Astrocyte of the cerebellum (primary cell): ENCODE data around the gene CELA3A.
"Not testable (repeated sequence)": the region's sequence is repeated elsewhere in the genome, so short reads cannot be mapped to it uniquely, and the experiment has no call there.

Source experiments
- DNase-seq: peaks from one replicate; pipeline ENCODE4 v3.0.0-alpha.2; 2011; ENCODE audit warnings: low read depth
- H3K4me3 ChIP-seq: 2 replicates; pipeline ENCODE4 v1.5.1; 2011; ENCODE audit warnings: mild to moderate bottlenecking, low read depth, low read length, moderate library complexity
- in situ Hi-C: cut with HindIII; loops from 2 replicates; pipeline ENCODE4 v1.10.0; 2017; ENCODE audit warnings: low sequenced_read_pairs
- TF ChIP-seq, protein P1 (sequence below): IDR thresholded peaks from 2 replicates; pipeline ENCODE4 v1.5.1; 2012; ENCODE audit warnings: low read length, low read depth, moderate library complexity, mild to moderate bottlenecking; ENCODE audit errors: missing control alignments

The CELA3A gene

DNA sequence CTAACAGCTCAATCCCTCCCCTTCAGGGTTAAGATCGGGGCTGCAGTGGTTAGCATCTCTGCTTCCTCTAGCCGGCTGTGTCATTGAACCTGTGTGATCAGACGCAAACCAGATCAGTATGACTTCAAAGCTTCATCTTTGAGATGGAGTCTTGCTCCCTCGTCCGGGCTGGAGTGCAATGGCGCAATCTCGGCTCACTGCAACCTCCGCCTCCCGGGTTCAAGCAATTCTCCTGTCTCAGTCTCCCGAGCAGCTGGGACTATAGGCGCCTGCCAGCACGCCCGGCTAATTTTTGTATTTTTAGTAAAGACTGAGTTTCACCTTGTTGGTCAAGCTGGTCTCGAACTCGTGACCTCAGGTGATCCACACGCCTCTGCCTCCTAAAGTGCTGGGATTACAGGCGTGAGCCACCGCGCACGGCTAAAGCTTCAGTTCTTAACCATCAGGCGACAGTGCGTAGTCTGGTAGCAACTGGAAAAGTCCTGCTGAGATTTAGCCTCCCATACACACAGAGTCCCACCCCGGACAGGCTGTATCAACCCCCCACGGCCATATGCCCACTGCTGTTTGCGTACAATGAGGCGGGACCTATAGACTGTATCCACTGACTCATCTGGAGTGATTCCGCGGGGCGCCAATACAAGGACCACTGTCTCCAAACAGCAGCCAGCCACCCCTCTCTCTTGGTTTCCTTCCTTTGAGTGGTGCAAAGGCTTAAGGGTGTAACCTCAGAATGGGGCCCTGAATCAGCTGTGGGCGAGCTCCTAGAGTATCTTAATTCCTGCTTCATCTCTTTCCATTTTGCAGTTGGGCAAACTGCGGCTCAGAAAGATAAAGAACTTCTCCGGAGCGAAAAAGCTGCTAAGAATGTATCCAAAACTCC, 23.3 kb downstream of the CELA3A start:
- TF ChIP-seq, protein P1, sequence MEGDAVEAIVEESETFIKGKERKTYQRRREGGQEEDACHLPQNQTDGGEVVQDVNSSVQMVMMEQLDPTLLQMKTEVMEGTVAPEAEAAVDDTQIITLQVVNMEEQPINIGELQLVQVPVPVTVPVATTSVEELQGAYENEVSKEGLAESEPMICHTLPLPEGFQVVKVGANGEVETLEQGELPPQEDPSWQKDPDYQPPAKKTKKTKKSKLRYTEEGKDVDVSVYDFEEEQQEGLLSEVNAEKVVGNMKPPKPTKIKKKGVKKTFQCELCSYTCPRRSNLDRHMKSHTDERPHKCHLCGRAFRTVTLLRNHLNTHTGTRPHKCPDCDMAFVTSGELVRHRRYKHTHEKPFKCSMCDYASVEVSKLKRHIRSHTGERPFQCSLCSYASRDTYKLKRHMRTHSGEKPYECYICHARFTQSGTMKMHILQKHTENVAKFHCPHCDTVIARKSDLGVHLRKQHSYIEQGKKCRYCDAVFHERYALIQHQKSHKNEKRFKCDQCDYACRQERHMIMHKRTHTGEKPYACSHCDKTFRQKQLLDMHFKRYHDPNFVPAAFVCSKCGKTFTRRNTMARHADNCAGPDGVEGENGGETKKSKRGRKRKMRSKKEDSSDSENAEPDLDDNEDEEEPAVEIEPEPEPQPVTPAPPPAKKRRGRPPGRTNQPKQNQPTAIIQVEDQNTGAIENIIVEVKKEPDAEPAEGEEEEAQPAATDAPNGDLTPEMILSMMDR = no peak
- in situ Hi-C loops = no loop called here
- peak overlapping the region; percentile 100 for H3K4me3 ChIP-seq
- DNase-seq = peak; percentile 40

DNA sequence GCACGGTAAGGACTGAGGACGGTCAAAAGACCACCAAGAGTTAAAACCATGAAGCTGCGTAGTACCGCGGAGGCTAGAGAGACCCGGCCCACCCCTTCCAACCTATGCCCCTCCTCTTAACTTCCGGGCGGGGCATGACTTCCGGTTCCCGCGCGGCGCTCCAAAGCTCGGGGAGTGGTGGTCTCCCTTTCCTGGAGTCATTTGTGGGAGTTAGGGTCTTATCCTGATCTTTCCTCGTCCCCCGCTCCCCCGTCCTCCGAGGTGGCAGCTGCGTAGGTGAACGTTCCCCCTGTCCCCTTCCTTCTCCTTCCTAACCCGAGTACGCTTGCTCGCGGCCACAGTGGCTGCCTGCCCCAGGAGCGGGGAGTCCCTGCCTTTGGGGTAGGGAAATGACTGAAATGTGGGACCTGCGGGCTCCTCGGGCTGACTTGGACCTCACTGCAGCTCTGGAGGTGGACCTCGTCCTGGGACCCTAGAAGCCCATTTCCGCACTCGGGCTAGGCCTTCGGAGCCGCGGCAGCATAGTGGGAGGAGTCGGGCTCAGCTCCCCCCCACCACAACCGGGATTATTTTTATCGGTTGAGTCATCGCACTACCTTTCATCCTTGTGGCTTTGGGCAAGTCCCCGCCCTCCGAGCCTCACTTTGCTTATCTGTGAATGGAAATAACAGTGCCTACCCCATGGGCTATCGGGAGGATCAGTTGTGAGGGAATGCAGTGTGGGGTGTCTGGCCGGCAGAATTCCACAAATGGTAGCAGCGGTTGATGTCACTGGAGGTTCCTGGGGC, 24.1 kb downstream of the CELA3A start:
- TF ChIP-seq, protein P1 = no peak
- DNase-seq = peak; percentile 73
- peak overlapping the region; percentile 100 for H3K4me3 ChIP-seq
- in situ Hi-C loops = no loop called here

GRCh38 chr1:22026924-22027289, 25.4 kb downstream of the CELA3A start:
- TF ChIP-seq, protein P1 = no peak
- in situ Hi-C loops = no loop called here
- H3K4me3 ChIP-seq = no peak overlapping the region
- DNase-seq = no peak

DNA sequence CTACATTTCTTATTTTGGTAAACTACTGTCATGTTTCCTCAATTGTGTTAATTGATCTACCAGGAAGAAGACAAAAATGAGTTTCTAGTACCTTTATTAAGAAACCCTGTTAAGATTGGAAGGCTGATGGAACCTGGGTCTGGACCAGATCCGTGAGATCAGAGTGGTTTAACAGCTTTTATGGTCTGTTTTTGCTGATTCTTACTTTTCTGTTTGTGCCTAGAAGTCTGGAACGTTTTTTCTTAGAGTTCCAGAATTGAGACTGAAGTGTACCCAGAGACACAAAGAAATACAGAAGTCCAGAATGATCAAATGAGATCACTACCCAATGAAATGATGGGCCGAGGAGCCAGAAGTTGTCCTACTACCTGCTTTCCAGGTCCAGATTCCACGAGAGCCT, 28.6 kb downstream of the CELA3A start:
- no peak overlapping the region for H3K4me3 ChIP-seq
- TF ChIP-seq, protein P1 = no peak
- in situ Hi-C loops = no loop called here
- no peak for DNase-seq

DNA sequence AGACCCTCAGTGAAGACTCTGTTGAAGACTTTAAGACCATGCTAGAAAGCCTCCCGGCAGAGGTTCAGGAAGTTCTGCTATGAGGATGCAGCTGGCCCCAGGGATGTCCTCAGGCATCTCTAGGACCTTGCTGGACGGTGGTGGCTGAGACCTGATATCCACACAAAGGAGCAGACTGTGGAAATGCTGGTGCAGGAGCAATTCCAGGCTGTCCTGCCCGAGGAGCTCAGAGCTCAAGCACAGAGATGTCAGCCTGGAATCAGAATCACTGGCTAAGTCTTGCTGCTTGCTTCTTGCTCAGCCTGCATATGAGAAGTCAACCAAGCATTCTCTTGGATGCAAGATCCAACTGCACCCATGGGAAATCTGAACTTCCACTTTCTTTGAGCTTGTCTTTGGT, 29.0 kb downstream of the CELA3A start:
- no peak for DNase-seq
- TF ChIP-seq, protein P1 = no peak
- H3K4me3 ChIP-seq = no peak overlapping the region
- in situ Hi-C loops = no loop called here

GRCh38 chr1:22031214-22031962, 29.9 kb downstream of the CELA3A start:
- TF ChIP-seq, protein P1 = no peak
- no peak for DNase-seq
- in situ Hi-C loops = no loop called here
- H3K4me3 ChIP-seq = no peak overlapping the region

DNA sequence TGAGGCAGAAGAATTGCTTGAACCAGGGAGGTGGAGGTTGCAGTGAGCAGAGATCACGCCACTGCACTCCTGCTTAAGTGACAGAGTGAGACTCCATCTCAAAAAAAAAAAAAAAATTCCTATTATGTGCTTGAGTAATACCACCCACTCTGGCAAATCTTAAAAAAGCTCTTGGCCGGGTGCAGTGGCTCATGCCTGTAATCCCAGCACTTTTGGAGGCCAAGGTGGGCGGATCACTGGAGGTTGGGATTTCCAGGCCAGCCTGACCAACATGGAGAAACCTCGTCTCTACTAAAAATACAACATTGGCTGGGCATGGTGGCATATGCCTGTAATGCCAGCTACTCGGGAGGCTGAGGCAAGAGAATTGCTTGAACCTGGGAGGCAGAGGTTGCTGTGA, 33.4 kb downstream of the CELA3A start:
- in situ Hi-C loops, H3K4me3 ChIP-seq, DNase-seq: not testable (repeated sequence)
